GM23338 (cell line): ENCODE measurements around the gene FBXO34. TPM values are rescaled to one million over a fixed set of nuclear protein-coding genes. Genes with fewer than 3 reads are reported as not detected.

Source experiments
- ATAC-seq: fragments of 200-7000 bp; cut with Tn5 transposase; 3 replicates; pipeline ENCODE4 v1.9.1; 2020
- DNase-seq: peaks from one replicate; pipeline ENCODE4 v3.0.0-alpha.2; 2015; ENCODE audit warnings: low spot score
- H2AFZ ChIP-seq: fragments of 200-600 bp; sonication (generic); 2 replicates; pipeline ENCODE4 v1.8.0; 2016; ENCODE audit warnings: antibody characterized with exemption, mild to moderate bottlenecking, moderate library complexity
- H3F3A ChIP-seq: fragments of 200-600 bp; sonication (generic); replicated peaks from 2 replicates; pipeline ENCODE4 v1.8.0; 2017; ENCODE audit warnings: antibody characterized with exemption, mixed run types, low read depth
- H3K27ac ChIP-seq: fragments of 200-600 bp; sonication (generic); 2 replicates; pipeline ENCODE4 v1.6.1; 2016; ENCODE audit warnings: low read depth
- H3K27me3 ChIP-seq: fragments of 200-600 bp; sonication (generic); 2 replicates; pipeline ENCODE4 v1.8.0; 2016; ENCODE audit warnings: mild to moderate bottlenecking, mixed run types, moderate library complexity; ENCODE audit not compliant: insufficient read depth
- H3K36me3 ChIP-seq: fragments of 200-600 bp; sonication (generic); 2 replicates; pipeline ENCODE4 v1.8.0; 2016; ENCODE audit warnings: mild to moderate bottlenecking; ENCODE audit not compliant: insufficient read depth
- H3K4me1 ChIP-seq: fragments of 200-600 bp; sonication (generic); 2 replicates; pipeline ENCODE4 v1.8.0; 2016; ENCODE audit warnings: mild to moderate bottlenecking, moderate library complexity; ENCODE audit not compliant: insufficient read depth
- H3K4me2 ChIP-seq: fragments of 200-600 bp; sonication (generic); 2 replicates; pipeline ENCODE4 v1.7.1; 2017; ENCODE audit warnings: mixed run types
- H3K4me3 ChIP-seq: fragments of 200-600 bp; sonication (generic); 2 replicates; pipeline ENCODE4 v1.6.1; 2016; ENCODE audit warnings: mixed run types
- H3K79me2 ChIP-seq: fragments of 200-600 bp; sonication (generic); replicated peaks from 2 replicates; pipeline ENCODE4 v1.8.0; 2017; ENCODE audit warnings: mild to moderate bottlenecking; ENCODE audit not compliant: insufficient read depth
- H3K9me2 ChIP-seq: fragments of 200-600 bp; sonication (generic); 2 replicates; pipeline ENCODE4 v1.8.0; 2017; ENCODE audit not compliant: insufficient read depth
- H4K20me1 ChIP-seq: fragments of 200-600 bp; sonication (generic); replicated peaks from 2 replicates; pipeline ENCODE4 v1.8.0; 2017; ENCODE audit warnings: mild to moderate bottlenecking; ENCODE audit not compliant: insufficient read depth
- H3K27ac Mint-ChIP-seq: 2 replicates; pipeline ENCODE4 v1.8.0; 2020; ENCODE audit warnings: inconsistent platforms, mild to moderate bottlenecking, moderate library complexity, mixed read lengths
- H3K27me3 Mint-ChIP-seq: 3 replicates; pipeline ENCODE4 v1.8.0; 2022; ENCODE audit warnings: low read depth, mild to moderate bottlenecking, moderate library complexity, mixed read lengths, inconsistent platforms; ENCODE audit not compliant: insufficient read depth, poor library complexity
- H3K36me3 Mint-ChIP-seq: 3 replicates; pipeline ENCODE4 v1.8.0; 2021; ENCODE audit warnings: low read depth, mild to moderate bottlenecking, inconsistent platforms, moderate library complexity, mixed read lengths
- H3K4me1 Mint-ChIP-seq: 3 replicates; pipeline ENCODE4 v1.8.0; 2020; ENCODE audit warnings: mild to moderate bottlenecking, inconsistent platforms, mixed read lengths
- H3K4me3 Mint-ChIP-seq: 3 replicates; pipeline ENCODE4 v1.8.0; 2021; ENCODE audit warnings: moderate library complexity, mild to moderate bottlenecking, inconsistent platforms, mixed read lengths
- H3K9me3 Mint-ChIP-seq: 3 replicates; pipeline ENCODE4 v1.8.0; 2020; ENCODE audit warnings: moderate library complexity, mild to moderate bottlenecking, inconsistent platforms, mixed read lengths
- CTCF ChIP-seq, 2 experiments: fragments of 200-600 bp in 1 of 2; sonication (generic) in 1 of 2; conservative IDR thresholded peaks; 2 replicates each; pipeline versions ENCODE4 v1.5.1 to v1.6.1; 2016 to 2017; ENCODE audit warnings: antibody characterized with exemption in 2 of 2, low read depth in 2 of 2, mild to moderate bottlenecking in 2 of 2, moderate library complexity in 1 of 2
- ETS1 ChIP-seq: IDR thresholded peaks from 2 replicates; pipeline ENCODE4 v1.6.1; 2016; ENCODE audit warnings: antibody characterized with exemption
- EZH2 ChIP-seq: fragments of 200-600 bp; sonication (generic); IDR thresholded peaks from one replicate; pipeline ENCODE4 v1.8.0; 2017; ENCODE audit warnings: antibody characterized with exemption, mild to moderate bottlenecking, low read depth; ENCODE audit not compliant: unreplicated experiment
- EZH2phosphoT487 ChIP-seq: fragments of 200-600 bp; sonication (generic); IDR thresholded peaks from one replicate; pipeline ENCODE4 v1.8.1; 2018; ENCODE audit warnings: antibody characterized with exemption; ENCODE audit not compliant: unreplicated experiment
- JUNB ChIP-seq: IDR thresholded peaks from one replicate; pipeline ENCODE4 v1.6.1; 2016; ENCODE audit warnings: antibody characterized with exemption; ENCODE audit not compliant: unreplicated experiment
- NANOG ChIP-seq: IDR thresholded peaks from 2 replicates; pipeline ENCODE4 v1.6.1; 2016; ENCODE audit warnings: antibody characterized with exemption, borderline replicate concordance
- POLR2AphosphoS5 ChIP-seq: IDR thresholded peaks from 2 replicates; pipeline ENCODE4 v1.6.1; 2016; ENCODE audit warnings: antibody characterized with exemption, low read depth
- REST ChIP-seq: IDR thresholded peaks from one replicate; pipeline ENCODE4 v1.6.1; 2018; ENCODE audit warnings: antibody characterized with exemption; ENCODE audit not compliant: unreplicated experiment
- STAT1 ChIP-seq: IDR thresholded peaks from one replicate; pipeline ENCODE4 v1.6.1; 2016; ENCODE audit warnings: antibody characterized with exemption; ENCODE audit not compliant: unreplicated experiment
- polyA plus RNA-seq: library from polyadenylated mRNA; unstranded; fragments of >200 nt; fragmentation: Nextera tagmentation; extraction: Ambion mirVana; gene quantifications from 2 replicates; pipeline ENCODE4 v1.2.1, GENCODE V29; 2016
- total RNA-seq: library from RNA; depleted of rRNA; stranded (reverse); fragments of >200 nt; shearing (Covaris generic); gene quantifications from 2 replicates; pipeline ENCODE4 v1.2.3, GENCODE V29; 2014

FBXO34 gene
- total and polyA plus RNA-seq, 2 experiments from 2014 or later = 9.4 to 13.4 TPM

DNA sequence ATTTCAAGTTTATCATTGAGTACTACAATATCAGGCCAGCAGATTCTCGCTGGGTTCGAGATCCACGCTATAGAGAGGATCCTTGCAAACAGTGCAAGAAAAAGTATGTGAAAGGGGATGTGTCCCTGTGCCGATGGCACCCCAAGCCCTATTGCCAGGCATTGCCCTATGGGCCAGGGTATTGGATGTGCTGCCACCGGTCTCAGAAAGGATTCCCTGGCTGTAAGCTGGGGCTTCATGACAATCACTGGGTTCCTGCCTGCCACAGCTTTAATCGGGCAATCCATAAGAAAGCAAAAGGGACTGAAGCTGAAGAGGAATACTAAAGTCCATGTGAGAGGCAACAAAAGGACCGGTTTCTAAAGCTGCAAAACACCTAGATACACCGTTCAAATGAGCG lies 81.0 kb downstream of the FBXO34 start:
- H3K27me3 Mint-ChIP-seq = peaks cover 6% of the 10 kb centered on the region
- ATAC-seq (no peak), DNase-seq (no peak)
- Histone ChIP-seq H3K9me2 (no peaks in the 10 kb centered on the region), H3K27me3 (no peaks in the 10 kb centered on the region), H2AFZ (no peak overlapping the region), H3K79me2 (peaks cover 3% of the 10 kb centered on the region; the same call in 1 of the 2 replicates), H3K4me1 (peaks cover 14% of the 10 kb centered on the region; the same call in 1 of the 2 replicates), H4K20me1 (no peaks in the 10 kb centered on the region), H3K4me2 (no peak overlapping the region), H3K36me3 (no peaks in the 10 kb centered on the region), H3F3A (no peaks in the 10 kb centered on the region), H3K4me3 (no peak overlapping the region), H3K27ac (no peak overlapping the region)
- TF ChIP-seq CTCF (conservative IDR thresholded peaks at IDR 0.05; ENCODE audit: low read depth in 2 of 2) (no peak), STAT1 (no peak), NANOG (no peak), POLR2AphosphoS5 (no peak), REST (no peak), EZH2 (no peak), EZH2phosphoT487 (no peak), JUNB (no peak), ETS1 (no peak)
- peaks cover 18% of the 10 kb centered on the region for H3K4me1 Mint-ChIP-seq
- H3K27ac Mint-ChIP-seq = no peak overlapping the region
- peaks cover 6% of the 10 kb centered on the region for H3K36me3 Mint-ChIP-seq
- H3K9me3 Mint-ChIP-seq = no peaks in the 10 kb centered on the region
- H3K4me3 Mint-ChIP-seq = no peak overlapping the region
